ENCODE results near the gene TMEM95.

- TF ChIP-seq, protein P1, sequence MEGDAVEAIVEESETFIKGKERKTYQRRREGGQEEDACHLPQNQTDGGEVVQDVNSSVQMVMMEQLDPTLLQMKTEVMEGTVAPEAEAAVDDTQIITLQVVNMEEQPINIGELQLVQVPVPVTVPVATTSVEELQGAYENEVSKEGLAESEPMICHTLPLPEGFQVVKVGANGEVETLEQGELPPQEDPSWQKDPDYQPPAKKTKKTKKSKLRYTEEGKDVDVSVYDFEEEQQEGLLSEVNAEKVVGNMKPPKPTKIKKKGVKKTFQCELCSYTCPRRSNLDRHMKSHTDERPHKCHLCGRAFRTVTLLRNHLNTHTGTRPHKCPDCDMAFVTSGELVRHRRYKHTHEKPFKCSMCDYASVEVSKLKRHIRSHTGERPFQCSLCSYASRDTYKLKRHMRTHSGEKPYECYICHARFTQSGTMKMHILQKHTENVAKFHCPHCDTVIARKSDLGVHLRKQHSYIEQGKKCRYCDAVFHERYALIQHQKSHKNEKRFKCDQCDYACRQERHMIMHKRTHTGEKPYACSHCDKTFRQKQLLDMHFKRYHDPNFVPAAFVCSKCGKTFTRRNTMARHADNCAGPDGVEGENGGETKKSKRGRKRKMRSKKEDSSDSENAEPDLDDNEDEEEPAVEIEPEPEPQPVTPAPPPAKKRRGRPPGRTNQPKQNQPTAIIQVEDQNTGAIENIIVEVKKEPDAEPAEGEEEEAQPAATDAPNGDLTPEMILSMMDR (IDR thresholded peaks at IDR 0.05; ENCODE audit: low read depth, low read length), result no peak
- TF ChIP-seq EZH2phosphoT487 (IDR thresholded peaks at IDR 0.05; ENCODE audit: low read depth), result no peak
Observed at GRCh38 chr17:7352910-7353635, 1.9 kb upstream of the TMEM95 start.

Measured in OCI-LY3 (cell line).